A549 (cell line): ENCODE data around the gene RPS16.

Source experiments
- CBX8 ChIP-seq: fragments of 200-600 bp; sonication (generic); IDR thresholded peaks from 2 replicates; pipeline ENCODE4 v1.6.1; 2016
- CTCF ChIP-seq: fragments of >200 bp; sonication (Bioruptor Twin); formaldehyde crosslinking; IDR thresholded peaks from 3 replicates; pipeline ENCODE4 v1.5.1; 2016
- EP300 ChIP-seq, 2 experiments: fragments of >200 bp; sonication (Bioruptor Twin); formaldehyde crosslinking; IDR thresholded peaks; 2 replicates in 1 of 2; 3 replicates in 1 of 2; pipeline ENCODE4 v1.6.1; 2016 to 2017
- KDM5A ChIP-seq: fragments of 200-600 bp; sonication (generic); IDR thresholded peaks from 2 replicates; pipeline ENCODE4 v1.6.1; 2016; ENCODE audit warnings: antibody characterized with exemption, mild to moderate bottlenecking
- MYC ChIP-seq: IDR thresholded peaks from 2 replicates; pipeline ENCODE4 v1.6.1; 2012; ENCODE audit warnings: mild to moderate bottlenecking, inconsistent platforms, low read length, improper control_type of control experiment, borderline replicate concordance
- NR3C1 ChIP-seq: fragments of >200 bp; sonication (Bioruptor Twin); formaldehyde crosslinking; IDR thresholded peaks from 3 replicates; pipeline ENCODE4 v1.6.1; 2017
- RCOR1 ChIP-seq: fragments of 150-350 bp; IDR thresholded peaks from 2 replicates; pipeline ENCODE4 v1.6.1; 2014; ENCODE audit warnings: antibody characterized with exemption, low read length, low read depth
- TFCP2L1 ChIP-seq: fragments of 250-450 bp; sonication (Bioruptor Pico); IDR thresholded peaks from 2 replicates; pipeline ENCODE4 v1.5.0; 2021; ENCODE audit warnings: mild to moderate bottlenecking
- ZNF302 ChIP-seq: fragments of 250-450 bp; sonication (Bioruptor Pico); IDR thresholded peaks from 2 replicates; pipeline ENCODE4 v1.9.0; 2021; ENCODE audit warnings: inconsistent platforms, mild to moderate bottlenecking, moderate library complexity
- TF ChIP-seq, protein P1 (sequence below): fragments of 450-650 bp; IDR thresholded peaks from 2 replicates; pipeline ENCODE4 v1.6.1; 2014; ENCODE audit warnings: antibody characterized with exemption

DNA sequence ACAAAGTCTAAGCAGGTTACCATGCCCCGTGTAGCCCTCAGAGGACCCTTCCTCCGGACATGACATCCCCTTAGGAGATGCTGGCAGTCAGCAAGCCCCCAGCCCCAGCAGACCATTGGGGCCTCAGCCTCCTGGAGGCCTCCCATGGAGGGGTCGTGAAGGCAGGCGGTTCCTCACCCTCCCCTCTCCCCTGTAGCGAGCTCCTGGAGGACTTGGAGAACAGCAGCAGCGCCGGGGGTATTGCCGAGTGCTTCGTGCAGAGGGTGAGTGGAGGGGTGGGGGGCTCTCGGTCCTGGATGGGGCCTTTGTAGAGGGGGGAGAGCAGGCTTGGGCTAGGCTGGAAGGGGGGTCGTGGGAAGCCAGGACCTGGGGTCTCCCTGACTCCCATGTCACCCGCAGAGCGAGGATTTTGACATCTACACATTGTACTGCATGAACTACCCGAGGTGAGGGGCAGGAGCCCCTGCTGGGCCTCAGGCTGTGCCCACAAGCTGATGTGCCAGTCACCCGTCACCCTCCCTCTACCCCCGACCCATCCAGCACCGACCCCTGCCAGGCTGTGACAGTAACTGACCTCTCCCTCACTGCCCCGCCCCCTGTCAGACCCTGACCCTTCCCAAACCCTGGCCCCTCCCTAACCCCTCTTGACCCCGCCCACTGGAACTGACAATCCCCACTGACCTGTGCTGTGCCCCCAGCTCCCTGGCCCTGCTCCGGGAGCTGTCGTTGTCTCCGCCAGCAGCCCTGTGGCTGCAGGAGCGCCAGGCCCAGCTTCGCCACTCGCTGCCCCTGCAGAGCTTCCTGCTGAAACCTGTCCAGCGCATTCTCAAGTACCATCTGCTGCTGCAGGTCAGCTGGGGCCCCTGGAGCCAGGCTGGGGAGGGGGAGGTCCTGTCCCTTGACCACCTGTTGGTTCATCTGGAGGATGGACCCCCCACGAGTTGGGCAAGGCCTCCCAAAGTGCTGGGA, 19.3 kb downstream of the RPS16 start:
- TF ChIP-seq RCOR1 (no peak), CTCF (no peak), ZNF302 (CRISPR knock-in tag) (no peak), MYC (no peak), CBX8 (no peak), TFCP2L1 (no peak), KDM5A (no peak), NR3C1 (no peak), EP300 (IDR thresholded peaks at IDR 0.05) (no peak)
- TF ChIP-seq, protein P1, sequence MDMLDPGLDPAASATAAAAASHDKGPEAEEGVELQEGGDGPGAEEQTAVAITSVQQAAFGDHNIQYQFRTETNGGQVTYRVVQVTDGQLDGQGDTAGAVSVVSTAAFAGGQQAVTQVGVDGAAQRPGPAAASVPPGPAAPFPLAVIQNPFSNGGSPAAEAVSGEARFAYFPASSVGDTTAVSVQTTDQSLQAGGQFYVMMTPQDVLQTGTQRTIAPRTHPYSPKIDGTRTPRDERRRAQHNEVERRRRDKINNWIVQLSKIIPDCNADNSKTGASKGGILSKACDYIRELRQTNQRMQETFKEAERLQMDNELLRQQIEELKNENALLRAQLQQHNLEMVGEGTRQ, result no peak
